OCI-LY7 (cell line): ENCODE measurements around the gene TPPP. TPM values are rescaled to one million over a fixed set of nuclear protein-coding genes. Genes with fewer than 3 reads are reported as not detected.
"Not testable (repeated sequence)": the region's sequence is repeated elsewhere in the genome, so short reads cannot be mapped to it uniquely, and the experiment has no call there.

Source experiments
- BruUV-seq: library from RNA; stranded (reverse); fragments of 400-500 nt; replicated peaks from 2 replicates; lab custom pipeline; 2021; lab: Mats Ljungman, UMichigan
- CTCF ChIA-PET: fragments of 300-600 bp; sonication (Branson Sonifier 250); formaldehyde crosslinking; loops from one replicate; lab custom pipeline; 2022; ENCODE audit warnings: antibody characterized with exemption; ENCODE audit not compliant: unreplicated experiment; lab: Charles Lee
- POLR2A ChIA-PET: fragments of 300-600 bp; sonication (Branson Sonifier 250); formaldehyde crosslinking; loops from one replicate; lab custom pipeline; 2022; ENCODE audit warnings: antibody characterized with exemption; lab: Charles Lee
- DNase-seq: peaks from one replicate; pipeline ENCODE4 v3.0.0-alpha.2; 2015; ENCODE audit warnings: low spot score
- H2AFZ ChIP-seq: fragments of 200-600 bp; sonication (generic), shearing (Covaris generic); 2 replicates; pipeline ENCODE4 v1.6.1; 2014; ENCODE audit warnings: mild to moderate bottlenecking, antibody characterized with exemption, low read length, moderate library complexity
- H3K27ac ChIP-seq: fragments of 200-600 bp; sonication (generic); 2 replicates; pipeline ENCODE4 v1.5.1; 2014; ENCODE audit warnings: mixed run types, low read depth, mild to moderate bottlenecking, moderate library complexity, low read length, inconsistent platforms; ENCODE audit not compliant: poor library complexity, severe bottlenecking
- H3K36me3 ChIP-seq: fragments of 200-600 bp; sonication (generic); 2 replicates; pipeline ENCODE4 v1.6.1; 2014; ENCODE audit warnings: mild to moderate bottlenecking, antibody characterized with exemption, low read length, moderate library complexity, mixed read lengths; ENCODE audit not compliant: insufficient read depth
- H3K4me1 ChIP-seq: fragments of 200-600 bp; sonication (generic); 2 replicates; pipeline ENCODE4 v1.5.1; 2014; ENCODE audit warnings: mild to moderate bottlenecking, low read length; ENCODE audit not compliant: insufficient read depth, poor library complexity, severe bottlenecking
- H3K4me2 ChIP-seq: fragments of 200-600 bp; sonication (generic); 2 replicates; pipeline ENCODE4 v1.6.1; 2014; ENCODE audit warnings: mild to moderate bottlenecking, low read length
- H3K4me3 ChIP-seq: fragments of 200-600 bp; sonication (generic); 2 replicates; pipeline ENCODE4 v1.5.1; 2014; ENCODE audit warnings: mild to moderate bottlenecking, low read depth, low read length; ENCODE audit not compliant: poor library complexity, severe bottlenecking
- H3K79me2 ChIP-seq: fragments of 200-600 bp; sonication (generic); 2 replicates; pipeline ENCODE4 v1.6.1; 2016; ENCODE audit warnings: low read depth, mild to moderate bottlenecking, low read length, moderate library complexity, mixed read lengths; ENCODE audit not compliant: insufficient read depth
- H3K9me2 ChIP-seq: fragments of 200-600 bp; sonication (generic); 2 replicates; pipeline ENCODE4 v1.6.1; 2016; ENCODE audit warnings: mild to moderate bottlenecking, low read length, mixed read lengths; ENCODE audit not compliant: insufficient read depth
- H3K9me3 ChIP-seq: fragments of 200-600 bp; sonication (generic); 2 replicates; pipeline ENCODE4 v1.6.1; 2014; ENCODE audit warnings: mild to moderate bottlenecking, mixed run types, low read length, mixed read lengths
- H4K20me1 ChIP-seq: fragments of 200-600 bp; sonication (generic); 2 replicates; pipeline ENCODE4 v1.6.1; 2014; ENCODE audit warnings: mild to moderate bottlenecking, antibody characterized with exemption, low read length, moderate library complexity, mixed read lengths; ENCODE audit not compliant: insufficient read depth
- EZH2phosphoT487 ChIP-seq: fragments of 200-600 bp; sonication (generic); IDR thresholded peaks from 2 replicates; pipeline ENCODE4 v1.6.1; 2018; ENCODE audit warnings: low read depth, borderline replicate concordance, mild to moderate bottlenecking, mixed run types, antibody characterized with exemption, low read length, moderate library complexity, mixed read lengths
- intact Hi-C: fragments of 100-400 bp; cut with micrococcal nuclease; formaldehyde crosslinking; loops from one replicate; pipeline ENCODE4 v1.10.0; 2022; ENCODE audit not compliant: unreplicated experiment
- total RNA-seq, 2 experiments: library from RNA; depleted of rRNA in 1 of 2; stranded (reverse); fragments of >200 nt in 1 of 2; shearing (Covaris generic) in 1 of 2; gene quantifications; 2 replicates each; pipeline ENCODE4 v1.2.3, GENCODE V29; 2014 to 2022
- TF ChIP-seq, protein P1 (sequence below): fragments of 200-600 bp; sonication (generic); conservative IDR thresholded peaks from 2 replicates; pipeline ENCODE4 v1.5.1; 2014; ENCODE audit warnings: mild to moderate bottlenecking, antibody characterized with exemption, low read length, moderate library complexity, mixed read lengths

Gene TPPP
- total RNA-seq, 2 experiments from 2014 or later: not detected

DNA sequence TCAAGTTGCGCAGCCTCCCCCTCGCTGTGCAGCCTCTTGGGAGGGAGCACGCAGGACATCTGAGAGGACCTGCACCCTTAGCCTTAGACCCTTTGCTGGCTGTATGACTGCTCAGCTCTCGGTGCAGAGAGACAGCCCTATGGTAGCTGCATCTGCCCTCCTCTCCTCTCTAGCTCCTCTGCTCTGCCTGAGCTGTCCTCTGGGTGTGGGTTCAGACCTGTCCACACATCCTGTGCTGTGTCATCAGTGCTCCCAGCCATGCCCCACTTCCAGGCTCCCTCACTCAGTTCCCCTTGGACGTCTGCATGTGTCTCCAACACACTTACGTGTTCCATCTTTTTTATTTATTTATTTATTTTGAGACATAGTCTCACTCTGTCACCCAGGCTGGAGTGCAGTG, 30.7 kb upstream of the TPPP start:
- H3K4me3 ChIP-seq, H2AFZ ChIP-seq, H3K4me1 ChIP-seq, DNase-seq, BruUV-seq, POLR2A ChIA-PET, intact Hi-C loops, H3K27ac ChIP-seq, H3K36me3 ChIP-seq, H3K9me3 ChIP-seq, CTCF ChIA-PET, H3K79me2 ChIP-seq, H3K9me2 ChIP-seq, H4K20me1 ChIP-seq, H3K4me2 ChIP-seq: not testable (repeated sequence)

DNA sequence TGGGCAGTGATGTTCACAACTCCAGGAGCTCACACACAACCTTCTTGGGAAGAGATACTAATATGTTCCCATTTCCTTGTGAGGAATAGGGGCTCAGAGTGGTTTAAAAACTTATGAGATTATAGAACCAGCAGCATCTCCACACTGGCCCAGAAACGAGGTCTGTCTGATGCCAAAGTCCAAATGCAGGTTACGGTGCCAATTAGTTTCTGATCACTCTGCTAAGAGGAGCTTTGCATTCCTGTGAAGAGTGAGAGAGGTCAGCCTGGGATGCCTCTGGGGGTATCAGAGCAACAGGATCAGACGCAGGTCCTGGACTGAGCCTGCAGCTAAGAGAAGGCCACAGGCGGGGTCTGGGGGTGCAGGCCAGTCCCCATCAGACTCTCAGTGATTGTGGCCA, 30.2 kb upstream of the TPPP start:
- H3K9me2 ChIP-seq, H4K20me1 ChIP-seq, H3K79me2 ChIP-seq, BruUV-seq, H3K4me1 ChIP-seq, CTCF ChIA-PET, intact Hi-C loops, POLR2A ChIA-PET, H3K27ac ChIP-seq, H3K36me3 ChIP-seq, H3K4me3 ChIP-seq, H3K9me3 ChIP-seq, H3K4me2 ChIP-seq, DNase-seq, H2AFZ ChIP-seq: not testable (repeated sequence)

DNA sequence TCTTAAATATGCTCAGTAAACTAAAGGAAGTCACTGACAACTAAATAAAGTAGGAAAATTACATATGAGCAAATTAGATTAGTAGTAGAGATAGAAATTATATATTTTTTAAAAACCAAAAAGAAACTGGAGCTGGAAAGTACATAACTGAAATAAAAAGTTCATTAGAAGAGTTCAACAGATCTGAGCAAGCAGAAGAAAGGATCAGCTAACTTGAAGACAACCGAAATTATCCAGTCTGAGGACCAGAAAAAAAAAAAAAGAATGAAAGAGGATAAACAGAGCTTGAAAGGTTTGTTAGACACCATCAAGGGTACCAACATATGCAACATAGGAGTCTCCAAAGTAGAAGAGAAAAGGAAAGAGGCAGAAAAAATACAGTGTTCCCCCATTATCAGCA, 26.2 kb upstream of the TPPP start:
- H2AFZ ChIP-seq, BruUV-seq, H3K4me1 ChIP-seq, H3K9me2 ChIP-seq, H3K9me3 ChIP-seq, H3K27ac ChIP-seq, H4K20me1 ChIP-seq, H3K4me3 ChIP-seq, DNase-seq, H3K79me2 ChIP-seq, CTCF ChIA-PET, POLR2A ChIA-PET, intact Hi-C loops, H3K36me3 ChIP-seq, H3K4me2 ChIP-seq: not testable (repeated sequence)

DNA sequence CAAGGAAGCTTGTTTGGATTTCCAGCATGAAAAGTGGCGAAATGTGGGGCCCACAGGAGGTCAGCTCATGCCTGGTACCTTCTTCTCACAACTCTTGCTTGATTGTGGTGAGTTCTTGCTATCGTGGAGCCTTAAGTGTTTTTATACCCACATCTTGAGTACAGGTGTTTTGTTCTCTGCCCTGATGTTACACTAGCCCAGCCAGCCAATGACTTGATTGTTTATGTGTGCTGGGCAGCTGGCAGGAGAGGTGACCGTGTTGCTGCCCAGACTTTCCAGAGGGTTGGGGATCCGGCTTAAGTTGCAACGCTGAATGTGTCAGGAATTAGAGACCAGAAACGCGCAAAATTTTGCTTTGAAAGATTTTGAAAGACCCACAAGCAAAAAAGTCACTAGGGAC, 24.0 kb upstream of the TPPP start:
- Histone ChIP-seq H3K9me2 (no peaks in the 10 kb centered on the region), H3K9me3 (no peaks in the 10 kb centered on the region), H3K4me3 (no peak overlapping the region), H3K36me3 (no peaks in the 10 kb centered on the region), H2AFZ (no peak overlapping the region), H3K4me1 (no peaks in the 10 kb centered on the region), H4K20me1 (no peaks in the 10 kb centered on the region), H3K79me2 (no peaks in the 10 kb centered on the region), H3K27ac (no peak overlapping the region), H3K4me2 (no peak overlapping the region)
- CTCF ChIA-PET: no interaction called here
- POLR2A ChIA-PET: no interaction called here
- DNase-seq: no peak
- intact Hi-C loops: no loop called here
- BruUV-seq: no TSS peak
- TF ChIP-seq, protein P1, sequence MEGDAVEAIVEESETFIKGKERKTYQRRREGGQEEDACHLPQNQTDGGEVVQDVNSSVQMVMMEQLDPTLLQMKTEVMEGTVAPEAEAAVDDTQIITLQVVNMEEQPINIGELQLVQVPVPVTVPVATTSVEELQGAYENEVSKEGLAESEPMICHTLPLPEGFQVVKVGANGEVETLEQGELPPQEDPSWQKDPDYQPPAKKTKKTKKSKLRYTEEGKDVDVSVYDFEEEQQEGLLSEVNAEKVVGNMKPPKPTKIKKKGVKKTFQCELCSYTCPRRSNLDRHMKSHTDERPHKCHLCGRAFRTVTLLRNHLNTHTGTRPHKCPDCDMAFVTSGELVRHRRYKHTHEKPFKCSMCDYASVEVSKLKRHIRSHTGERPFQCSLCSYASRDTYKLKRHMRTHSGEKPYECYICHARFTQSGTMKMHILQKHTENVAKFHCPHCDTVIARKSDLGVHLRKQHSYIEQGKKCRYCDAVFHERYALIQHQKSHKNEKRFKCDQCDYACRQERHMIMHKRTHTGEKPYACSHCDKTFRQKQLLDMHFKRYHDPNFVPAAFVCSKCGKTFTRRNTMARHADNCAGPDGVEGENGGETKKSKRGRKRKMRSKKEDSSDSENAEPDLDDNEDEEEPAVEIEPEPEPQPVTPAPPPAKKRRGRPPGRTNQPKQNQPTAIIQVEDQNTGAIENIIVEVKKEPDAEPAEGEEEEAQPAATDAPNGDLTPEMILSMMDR: no peak
- TF ChIP-seq EZH2phosphoT487: no peak

DNA sequence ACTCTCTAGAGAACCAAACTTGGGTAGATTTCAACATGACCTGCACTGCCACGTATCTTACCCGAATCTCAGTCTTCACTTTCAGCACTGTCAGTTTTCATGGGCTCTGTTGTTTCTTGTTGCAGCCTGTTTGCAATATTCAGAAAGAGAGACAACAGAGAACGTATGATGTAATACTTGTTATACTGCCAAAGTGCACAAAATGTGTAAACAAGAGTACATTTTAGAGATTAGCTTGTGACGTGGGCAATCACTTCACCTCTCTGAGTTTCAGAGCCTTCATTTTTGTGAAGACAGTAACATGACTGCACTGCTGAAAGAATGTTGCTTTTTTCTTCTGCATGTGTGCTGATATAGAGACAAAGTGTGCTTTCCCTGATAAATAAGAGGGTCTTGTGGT, 23.6 kb upstream of the TPPP start:
- POLR2A ChIA-PET: not testable (repeated sequence)

DNA sequence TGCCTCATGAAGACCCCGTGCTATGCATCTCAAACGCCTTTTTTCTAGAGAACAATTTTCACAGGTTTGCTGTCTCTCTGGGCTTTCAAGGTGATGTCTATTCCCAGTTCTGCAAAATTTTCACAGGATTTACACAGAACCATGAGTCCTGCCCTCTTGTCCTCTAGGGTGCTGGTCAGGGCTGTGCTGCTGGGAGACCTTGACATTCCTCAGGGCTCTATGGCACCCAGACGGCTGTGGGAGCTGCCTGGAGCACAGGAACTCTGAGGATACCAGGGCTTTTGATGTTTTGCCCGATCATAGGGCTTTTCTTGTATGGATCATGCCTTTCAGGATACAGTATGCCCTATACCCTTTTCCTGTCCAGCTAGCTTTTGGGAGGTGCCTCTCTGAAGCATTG, 22.5 kb upstream of the TPPP start:
- H3K4me3 ChIP-seq, H3K9me2 ChIP-seq, H3K4me1 ChIP-seq, BruUV-seq, H4K20me1 ChIP-seq, CTCF ChIA-PET, H3K9me3 ChIP-seq, H3K27ac ChIP-seq, H3K36me3 ChIP-seq, H3K4me2 ChIP-seq, H3K79me2 ChIP-seq, intact Hi-C loops, POLR2A ChIA-PET, H2AFZ ChIP-seq, DNase-seq: not testable (repeated sequence)

More for the DNA sequence above, 23.6 kb upstream of the TPPP start:
- H3K4me1 ChIP-seq, H3K9me3 ChIP-seq, H3K79me2 ChIP-seq, H3K9me2 ChIP-seq, CTCF ChIA-PET, H2AFZ ChIP-seq, H3K4me3 ChIP-seq, H4K20me1 ChIP-seq, H3K4me2 ChIP-seq, intact Hi-C loops, H3K36me3 ChIP-seq, DNase-seq, BruUV-seq, H3K27ac ChIP-seq: not testable (repeated sequence)
